ENCODE data around the gene KRT84.

Gene KRT84

DNA sequence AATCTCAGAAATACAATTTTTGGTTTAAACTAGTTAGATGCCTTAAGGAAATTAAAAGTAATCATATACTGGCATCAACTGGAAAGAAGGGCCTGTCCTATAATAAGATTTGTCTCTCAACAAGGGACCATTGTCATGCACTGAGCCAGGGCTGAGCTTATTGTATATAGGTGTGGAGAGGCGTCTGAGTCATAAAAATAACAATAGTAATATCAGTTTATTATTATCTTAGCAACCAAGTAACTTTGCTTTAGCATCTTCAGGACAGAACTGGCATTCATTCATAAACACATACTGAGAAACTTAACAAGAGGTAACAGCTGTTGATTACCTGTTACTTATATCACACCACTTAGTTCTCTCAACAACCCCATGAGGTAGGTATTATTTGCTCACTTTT, 41.6 kb upstream of the KRT84 start:
- Histone ChIP-seq H3K27me3 (ENCODE audit: insufficient read depth, low read length, poor library complexity, severe bottlenecking) (peaks cover 8% of the 10 kb centered on the region), H3F3A (ENCODE audit: low read depth) (no peaks in the 10 kb centered on the region)

DNA sequence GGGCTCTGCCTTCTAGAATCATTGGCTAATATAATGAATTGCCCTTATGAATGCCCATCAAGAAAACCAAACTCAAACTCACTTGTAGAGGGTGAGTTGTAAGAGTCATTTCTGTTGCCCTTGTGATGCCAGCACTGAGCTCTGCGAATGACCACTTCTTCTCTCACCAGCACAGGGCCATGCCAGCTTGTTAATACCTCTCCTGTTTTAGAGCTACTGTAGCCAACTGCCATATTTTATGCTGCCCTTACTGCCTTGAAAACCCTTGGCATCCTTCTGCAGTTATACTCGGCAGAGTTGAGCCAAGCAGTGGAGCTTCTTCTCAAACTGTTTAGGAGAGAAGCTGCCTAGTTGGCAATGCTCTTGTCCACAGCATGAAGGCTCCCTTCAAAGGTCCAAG, 40.6 kb upstream of the KRT84 start:
- H3F3A ChIP-seq (ENCODE audit: low read depth), result no peaks in the 10 kb centered on the region
- H4K20me1 ChIP-seq (ENCODE audit: insufficient read depth, low read length, poor library complexity, severe bottlenecking), result no peaks in the 10 kb centered on the region
- no peak overlapping the region for H3K9ac ChIP-seq (ENCODE audit: low read depth, low read length, poor library complexity, severe bottlenecking)
- no peak overlapping the region for H3K4me2 ChIP-seq (ENCODE audit: low read depth, low read length, poor library complexity, severe bottlenecking)
- H3K27me3 ChIP-seq (ENCODE audit: insufficient read depth, low read length, poor library complexity, severe bottlenecking), result peaks cover 8% of the 10 kb centered on the region
- no peak overlapping the region for H2AFZ ChIP-seq (ENCODE audit: low read length)
- TF ChIP-seq EZH2phosphoT487 (IDR thresholded peaks at IDR 0.05; ENCODE audit: borderline replicate concordance), result no peak
- H3K36me3 ChIP-seq (ENCODE audit: insufficient read depth, low read length), result no peaks in the 10 kb centered on the region
- H3K4me3 ChIP-seq (ENCODE audit: low read length, poor library complexity, severe bottlenecking), result no peak overlapping the region
- H3K9me2 ChIP-seq (replicated peaks; ENCODE audit: low read depth, low read length), result no peaks in the 10 kb centered on the region
- H3K4me1 ChIP-seq (ENCODE audit: insufficient read depth, low read length, poor library complexity, severe bottlenecking), result no peaks in the 10 kb centered on the region
- H3K9me3 ChIP-seq (ENCODE audit: insufficient read depth, low read depth, low read length), result no peaks in the 10 kb centered on the region
- no peaks in the 10 kb centered on the region for H3K79me2 ChIP-seq (ENCODE audit: insufficient read depth, low read length)

More for the DNA sequence above, 41.6 kb upstream of the KRT84 start:
- Histone ChIP-seq H2AFZ (ENCODE audit: low read length) (no peak overlapping the region), H3K4me2 (ENCODE audit: low read depth, low read length, poor library complexity, severe bottlenecking) (no peak overlapping the region), H4K20me1 (ENCODE audit: insufficient read depth, low read length, poor library complexity, severe bottlenecking) (no peaks in the 10 kb centered on the region), H3K9me2 (replicated peaks; ENCODE audit: low read depth, low read length) (no peaks in the 10 kb centered on the region), H3K4me1 (ENCODE audit: insufficient read depth, low read length, poor library complexity, severe bottlenecking) (no peaks in the 10 kb centered on the region), H3K79me2 (ENCODE audit: insufficient read depth, low read length) (no peaks in the 10 kb centered on the region), H3K36me3 (ENCODE audit: insufficient read depth, low read length) (no peaks in the 10 kb centered on the region), H3K9me3 (ENCODE audit: insufficient read depth, low read depth, low read length) (no peaks in the 10 kb centered on the region), H3K9ac (ENCODE audit: low read depth, low read length, poor library complexity, severe bottlenecking) (no peak overlapping the region), H3K4me3 (ENCODE audit: low read length, poor library complexity, severe bottlenecking) (no peak overlapping the region)
- TF ChIP-seq CTCF (conservative IDR thresholded peaks at IDR 0.05; ENCODE audit: low read length), result no peak
- no peak for TF ChIP-seq EZH2phosphoT487 (IDR thresholded peaks at IDR 0.05; ENCODE audit: borderline replicate concordance)

DNA sequence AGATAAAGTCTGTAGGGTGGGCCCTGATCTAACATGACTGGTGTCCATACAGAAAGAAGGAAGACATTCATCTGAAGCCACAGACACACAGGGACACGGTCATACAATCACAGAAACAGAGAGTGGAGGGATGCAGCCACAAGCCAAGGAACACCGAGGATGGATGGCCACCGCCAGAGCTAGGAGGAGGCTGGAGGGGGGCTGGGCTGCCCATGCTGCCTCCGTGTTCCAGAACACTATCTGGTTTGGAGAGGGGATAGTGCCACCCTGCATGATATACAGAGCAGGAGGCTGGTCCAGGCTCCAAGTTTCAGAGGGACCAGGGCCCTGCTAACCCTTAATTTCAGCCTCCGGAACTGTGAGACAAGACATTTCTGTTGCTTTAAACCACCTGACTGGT, 40.0 kb upstream of the KRT84 start:
- Histone ChIP-seq H3K9me2 (replicated peaks; ENCODE audit: low read depth, low read length) (no peaks in the 10 kb centered on the region), H3K4me1 (ENCODE audit: insufficient read depth, low read length, poor library complexity, severe bottlenecking) (no peaks in the 10 kb centered on the region), H3K4me2 (ENCODE audit: low read depth, low read length, poor library complexity, severe bottlenecking) (no peak overlapping the region), H4K20me1 (ENCODE audit: insufficient read depth, low read length, poor library complexity, severe bottlenecking) (no peaks in the 10 kb centered on the region), H3F3A (ENCODE audit: low read depth) (no peaks in the 10 kb centered on the region), H3K4me3 (ENCODE audit: low read length, poor library complexity, severe bottlenecking) (no peak overlapping the region), H3K9me3 (ENCODE audit: insufficient read depth, low read depth, low read length) (no peaks in the 10 kb centered on the region), H2AFZ (ENCODE audit: low read length) (no peak overlapping the region), H3K9ac (ENCODE audit: low read depth, low read length, poor library complexity, severe bottlenecking) (no peak overlapping the region), H3K27me3 (ENCODE audit: insufficient read depth, low read length, poor library complexity, severe bottlenecking) (peaks cover 8% of the 10 kb centered on the region), H3K79me2 (ENCODE audit: insufficient read depth, low read length) (no peaks in the 10 kb centered on the region), H3K36me3 (ENCODE audit: insufficient read depth, low read length) (no peaks in the 10 kb centered on the region)
- TF ChIP-seq EZH2phosphoT487 (IDR thresholded peaks at IDR 0.05; ENCODE audit: borderline replicate concordance) (no peak), CTCF (conservative IDR thresholded peaks at IDR 0.05; ENCODE audit: low read length) (no peak)
